HEK293T (cell line): ENCODE results near the gene ALDH3A1.

Experiments
- BHLHE40 ChIP-seq: fragments of 450-650 bp; IDR thresholded peaks from 2 replicates; pipeline ENCODE4 v1.6.1; 2016; ENCODE audit warnings: mild to moderate bottlenecking, moderate library complexity, borderline replicate concordance
- CTBP1 ChIP-seq: fragments of 450-650 bp; IDR thresholded peaks from 2 replicates; pipeline ENCODE4 v1.6.1; 2016; ENCODE audit warnings: borderline replicate concordance
- ELF4 ChIP-seq: fragments of 450-650 bp; IDR thresholded peaks from 2 replicates; pipeline ENCODE4 v1.6.1; 2017; ENCODE audit warnings: antibody characterized with exemption
- FOXA1 ChIP-seq: fragments of 450-650 bp; IDR thresholded peaks from 2 replicates; pipeline ENCODE4 v1.6.1; 2016; ENCODE audit warnings: mild to moderate bottlenecking
- FOXK2 ChIP-seq: fragments of 450-650 bp; IDR thresholded peaks from 2 replicates; pipeline ENCODE4 v1.6.1; 2016; ENCODE audit warnings: mild to moderate bottlenecking
- FOXM1 ChIP-seq: fragments of 450-650 bp; IDR thresholded peaks from 2 replicates; pipeline ENCODE4 v1.6.1; 2017; ENCODE audit warnings: mild to moderate bottlenecking, borderline replicate concordance
- HDGF ChIP-seq: fragments of 450-650 bp; IDR thresholded peaks from 2 replicates; pipeline ENCODE4 v1.6.1; 2017; ENCODE audit warnings: antibody characterized with exemption, borderline replicate concordance
- L3MBTL2 ChIP-seq: fragments of 450-650 bp; conservative IDR thresholded peaks from 2 replicates; pipeline ENCODE4 v1.6.1; 2016; ENCODE audit warnings: mild to moderate bottlenecking
- LEF1 ChIP-seq: fragments of 450-650 bp; IDR thresholded peaks from 2 replicates; pipeline ENCODE4 v1.6.1; 2017; ENCODE audit warnings: mild to moderate bottlenecking, borderline replicate concordance
- NFRKB ChIP-seq: fragments of 450-650 bp; IDR thresholded peaks from 2 replicates; pipeline ENCODE4 v1.6.1; 2016; ENCODE audit warnings: mild to moderate bottlenecking, moderate library complexity
- SP1 ChIP-seq: fragments of 450-650 bp; IDR thresholded peaks from 2 replicates; pipeline ENCODE4 v1.6.1; 2017
- SUZ12 ChIP-seq: fragments of 450-650 bp; IDR thresholded peaks from 2 replicates; pipeline ENCODE4 v1.6.1; 2016; ENCODE audit warnings: mild to moderate bottlenecking
- TARDBP ChIP-seq: fragments of 450-650 bp; IDR thresholded peaks from 2 replicates; pipeline ENCODE4 v1.6.1; 2016
- TF ChIP-seq, protein P1 (sequence below): fragments of 450-650 bp; IDR thresholded peaks from 2 replicates; pipeline ENCODE4 v1.6.1; 2016

DNA sequence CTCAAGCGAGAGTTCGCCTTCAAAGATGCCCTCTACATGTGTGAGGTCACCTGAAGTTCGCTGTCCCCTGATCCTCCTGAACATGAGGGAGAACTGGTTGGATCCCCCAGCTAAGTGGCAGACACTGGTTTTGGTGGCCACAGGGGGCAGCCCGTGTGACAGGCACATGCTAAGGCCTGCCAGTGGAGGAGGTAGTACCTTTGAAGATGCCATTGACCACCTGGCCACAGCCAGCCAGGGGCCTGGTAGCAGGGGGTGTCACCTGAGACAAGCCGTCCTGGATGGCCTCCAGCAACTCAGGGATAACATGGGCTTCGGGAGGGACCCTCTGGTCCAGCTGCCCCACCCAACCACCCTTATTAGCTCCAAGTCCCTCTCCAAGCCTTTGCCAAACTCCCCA, 7.3 kb upstream of the ALDH3A1 start:
- TF ChIP-seq SP1 (no peak), LEF1 (no peak), TARDBP (no peak), FOXM1 (no peak), CTBP1 (no peak), L3MBTL2 (no peak), FOXK2 (no peak), HDGF (no peak), FOXA1 (no peak), ELF4 (no peak), NFRKB (no peak), BHLHE40 (no peak), SUZ12 (no peak)
- TF ChIP-seq, protein P1, sequence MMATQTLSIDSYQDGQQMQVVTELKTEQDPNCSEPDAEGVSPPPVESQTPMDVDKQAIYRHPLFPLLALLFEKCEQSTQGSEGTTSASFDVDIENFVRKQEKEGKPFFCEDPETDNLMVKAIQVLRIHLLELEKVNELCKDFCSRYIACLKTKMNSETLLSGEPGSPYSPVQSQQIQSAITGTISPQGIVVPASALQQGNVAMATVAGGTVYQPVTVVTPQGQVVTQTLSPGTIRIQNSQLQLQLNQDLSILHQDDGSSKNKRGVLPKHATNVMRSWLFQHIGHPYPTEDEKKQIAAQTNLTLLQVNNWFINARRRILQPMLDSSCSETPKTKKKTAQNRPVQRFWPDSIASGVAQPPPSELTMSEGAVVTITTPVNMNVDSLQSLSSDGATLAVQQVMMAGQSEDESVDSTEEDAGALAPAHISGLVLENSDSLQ, result no peak
